Measurements from ENCODE around the gene ATAD3B. TPM values are rescaled to one million over a fixed set of nuclear protein-coding genes. Genes with fewer than 3 reads are reported as not detected.
"Not testable (repeated sequence)": the region's sequence is repeated elsewhere in the genome, so short reads cannot be mapped to it uniquely, and the experiment has no call there.

Gene ATAD3B
- polyA plus RNA-seq, 1 donor, result 21.8 TPM

DNA sequence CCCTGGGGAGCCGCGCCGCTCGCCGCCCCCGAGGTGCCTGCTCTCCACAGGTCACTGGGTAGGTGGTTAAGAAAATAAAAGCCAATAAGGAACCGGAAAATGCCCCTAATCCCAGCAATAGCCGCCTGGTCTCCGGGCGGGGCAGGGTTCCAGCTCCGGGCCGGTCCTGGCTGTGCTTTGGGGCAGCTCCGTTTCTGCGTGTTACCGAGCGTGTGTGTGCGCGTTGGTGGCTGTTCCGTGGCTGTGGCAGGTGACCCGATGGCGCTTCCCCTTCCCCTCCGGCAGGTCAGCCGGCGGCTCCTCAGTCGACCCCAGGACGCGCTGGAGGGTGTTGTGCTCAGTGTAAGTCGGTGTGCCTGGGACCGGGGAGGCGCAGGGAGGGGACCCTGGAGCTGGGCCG lies 51.7 kb downstream of the ATAD3B start:
- DNase-seq; H3K27ac ChIP-seq (ENCODE audit: low read length); H3K4me3 ChIP-seq (ENCODE audit: low read length); H3K27me3 ChIP-seq (ENCODE audit: control insufficient read depth, insufficient read depth, low read length); H3K9me3 ChIP-seq (ENCODE audit: control insufficient read depth, low read depth, low read length); H3K4me1 ChIP-seq (ENCODE audit: control insufficient read depth, insufficient read depth, low read length): not testable (repeated sequence)
- H3K36me3 ChIP-seq (ENCODE audit: control insufficient read depth, insufficient read depth, low read length), result peaks cover 22% of the 10 kb centered on the region
- no CpG with 5 or more reads among the region's 31 CpGs for WGBS (ENCODE audit: insufficient coverage, low lambda C conversion rate)

DNA sequence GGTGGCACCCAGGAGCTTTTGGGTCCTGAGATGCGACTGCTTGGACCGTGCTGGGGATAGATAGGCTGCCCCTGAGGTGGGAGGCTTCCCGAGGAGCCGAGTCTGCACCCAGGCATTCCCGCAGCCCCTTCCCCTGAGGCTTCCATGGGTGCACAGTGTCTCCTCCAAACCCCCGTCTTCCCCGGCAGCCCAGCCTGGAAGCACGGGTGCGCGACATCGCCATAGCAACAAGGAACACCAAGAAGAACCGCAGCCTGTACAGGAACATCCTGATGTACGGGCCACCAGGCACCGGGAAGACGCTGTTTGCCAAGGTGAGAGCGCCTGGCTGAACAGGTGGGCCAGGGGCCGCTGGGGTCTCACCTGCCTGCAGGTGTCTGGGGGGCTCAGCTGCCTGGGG lies 52.1 kb downstream of the ATAD3B start:
- no CpG with 5 or more reads among the region's 17 CpGs for WGBS (ENCODE audit: insufficient coverage, low lambda C conversion rate)
- not testable (repeated sequence) for H3K4me1 ChIP-seq (ENCODE audit: control insufficient read depth, insufficient read depth, low read length); H3K4me3 ChIP-seq (ENCODE audit: low read length); H3K27ac ChIP-seq (ENCODE audit: low read length); DNase-seq; H3K9me3 ChIP-seq (ENCODE audit: control insufficient read depth, low read depth, low read length); H3K27me3 ChIP-seq (ENCODE audit: control insufficient read depth, insufficient read depth, low read length)
- H3K36me3 ChIP-seq (ENCODE audit: control insufficient read depth, insufficient read depth, low read length), result peaks cover 24% of the 10 kb centered on the region

DNA sequence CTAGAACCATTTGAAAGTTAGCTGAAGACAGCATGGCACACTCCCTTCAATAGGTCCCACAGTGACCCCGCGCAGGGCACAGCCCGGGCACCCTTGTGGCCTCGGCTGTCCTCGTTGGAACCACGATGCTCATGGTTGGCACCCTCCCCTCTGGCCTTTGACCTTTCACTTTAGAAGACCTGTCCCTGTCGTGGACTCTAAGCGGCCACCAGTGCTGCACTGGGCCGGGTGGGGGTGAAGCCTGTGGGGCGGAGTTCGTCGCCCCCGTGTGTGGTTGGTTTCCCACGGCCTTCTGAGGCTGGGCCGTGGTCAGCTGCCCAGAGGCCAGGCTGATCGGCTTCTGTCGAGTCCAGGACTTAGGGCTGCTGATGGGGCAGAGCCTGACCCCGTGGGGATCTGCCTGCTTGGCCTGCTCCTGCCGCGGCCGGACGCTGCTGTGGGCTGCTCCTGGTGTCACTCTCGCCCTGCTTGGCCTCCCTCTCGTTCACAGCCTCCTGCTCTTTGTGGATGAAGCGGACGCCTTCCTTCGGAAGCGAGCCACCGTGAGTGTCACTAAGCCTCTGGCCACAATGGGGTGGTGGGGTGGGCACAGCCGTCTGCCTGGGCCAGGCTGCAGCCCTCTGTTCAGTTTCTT lies 53.3 kb downstream of the ATAD3B start:
- not testable (repeated sequence) for H3K4me1 ChIP-seq (ENCODE audit: control insufficient read depth, insufficient read depth, low read length); H3K27me3 ChIP-seq (ENCODE audit: control insufficient read depth, insufficient read depth, low read length); DNase-seq; H3K9me3 ChIP-seq (ENCODE audit: control insufficient read depth, low read depth, low read length); H3K4me3 ChIP-seq (ENCODE audit: low read length); H3K27ac ChIP-seq (ENCODE audit: low read length)
- peaks cover 32% of the 10 kb centered on the region for H3K36me3 ChIP-seq (ENCODE audit: control insufficient read depth, insufficient read depth, low read length)
- WGBS (ENCODE audit: insufficient coverage, low lambda C conversion rate), result no CpG with 5 or more reads among the region's 30 CpGs

DNA sequence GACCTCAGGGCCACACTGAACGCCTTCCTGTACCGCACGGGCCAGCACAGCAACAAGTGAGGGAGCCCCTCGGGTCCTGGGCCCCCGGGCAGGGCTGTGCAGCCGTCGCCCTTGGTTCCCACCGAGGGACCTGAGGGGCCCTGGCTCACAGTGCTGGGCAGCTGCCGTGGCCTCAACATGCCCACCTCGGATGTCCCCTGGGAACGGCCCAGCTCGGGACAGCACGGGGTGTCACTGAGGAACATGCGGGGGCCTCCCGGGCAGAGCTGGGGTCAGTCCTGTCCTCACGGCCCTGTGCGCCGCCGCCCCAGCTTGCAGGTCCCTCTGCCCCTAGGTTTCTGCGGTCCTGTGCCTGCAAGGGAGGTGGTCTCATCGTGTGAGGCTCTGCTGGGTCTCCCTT lies 54.9 kb downstream of the ATAD3B start:
- WGBS (ENCODE audit: insufficient coverage, low lambda C conversion rate), result no CpG with 5 or more reads among the region's 21 CpGs

DNA sequence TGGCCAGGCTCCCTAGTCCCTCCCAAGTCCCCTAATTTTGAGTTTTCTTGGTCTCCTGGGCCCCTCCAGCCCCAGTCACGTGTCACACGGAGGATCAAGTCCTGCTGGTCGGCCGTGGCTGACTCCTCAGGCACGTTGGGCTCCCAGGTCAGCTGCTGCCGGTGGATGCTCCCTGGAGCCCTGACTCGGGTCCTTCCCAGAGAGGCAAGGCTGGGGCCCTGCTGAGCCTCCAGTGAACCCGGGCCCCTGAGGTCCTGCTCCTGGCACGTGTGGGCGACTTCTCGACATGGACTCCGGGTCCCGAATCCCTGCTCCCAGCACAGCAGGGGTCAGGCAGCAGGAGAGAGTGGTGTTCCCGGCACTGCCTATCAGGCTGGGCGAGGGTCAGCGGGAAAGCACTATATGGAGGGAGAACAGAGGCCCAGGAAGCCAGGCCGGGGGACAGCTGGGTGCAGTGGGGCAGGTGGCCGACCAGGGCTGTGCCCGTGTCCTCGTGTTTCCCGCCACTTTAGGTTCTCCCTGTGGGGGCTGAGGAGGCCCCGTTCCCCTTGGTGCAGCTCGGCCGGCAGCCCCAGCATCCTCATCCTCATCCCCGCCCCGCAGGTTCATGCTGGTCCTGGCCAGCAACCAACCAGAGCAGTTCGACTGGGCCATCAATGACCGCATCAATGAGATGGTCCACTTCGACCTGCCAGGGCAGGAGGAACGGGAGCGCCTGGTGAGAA lies 55.7 kb downstream of the ATAD3B start:
- Histone ChIP-seq H3K4me3 (ENCODE audit: low read length) (no peak overlapping the region), H3K27ac (ENCODE audit: low read length) (no peak overlapping the region), H3K4me1 (ENCODE audit: control insufficient read depth, insufficient read depth, low read length) (no peaks in the 10 kb centered on the region), H3K27me3 (ENCODE audit: control insufficient read depth, insufficient read depth, low read length) (no peaks in the 10 kb centered on the region), H3K9me3 (ENCODE audit: control insufficient read depth, low read depth, low read length) (peaks cover 11% of the 10 kb centered on the region), H3K36me3 (ENCODE audit: control insufficient read depth, insufficient read depth, low read length) (peaks cover 33% of the 10 kb centered on the region)
- no peak for DNase-seq
- WGBS (ENCODE audit: insufficient coverage, low lambda C conversion rate), result no CpG with 5 or more reads among the region's 31 CpGs

More for the DNA sequence above, 54.9 kb downstream of the ATAD3B start:
- not testable (repeated sequence) for H3K27me3 ChIP-seq (ENCODE audit: control insufficient read depth, insufficient read depth, low read length); H3K4me3 ChIP-seq (ENCODE audit: low read length); H3K27ac ChIP-seq (ENCODE audit: low read length); DNase-seq; H3K4me1 ChIP-seq (ENCODE audit: control insufficient read depth, insufficient read depth, low read length)
- H3K9me3 ChIP-seq (ENCODE audit: control insufficient read depth, low read depth, low read length), result peaks cover 11% of the 10 kb centered on the region
- peaks cover 33% of the 10 kb centered on the region for H3K36me3 ChIP-seq (ENCODE audit: control insufficient read depth, insufficient read depth, low read length)

DNA sequence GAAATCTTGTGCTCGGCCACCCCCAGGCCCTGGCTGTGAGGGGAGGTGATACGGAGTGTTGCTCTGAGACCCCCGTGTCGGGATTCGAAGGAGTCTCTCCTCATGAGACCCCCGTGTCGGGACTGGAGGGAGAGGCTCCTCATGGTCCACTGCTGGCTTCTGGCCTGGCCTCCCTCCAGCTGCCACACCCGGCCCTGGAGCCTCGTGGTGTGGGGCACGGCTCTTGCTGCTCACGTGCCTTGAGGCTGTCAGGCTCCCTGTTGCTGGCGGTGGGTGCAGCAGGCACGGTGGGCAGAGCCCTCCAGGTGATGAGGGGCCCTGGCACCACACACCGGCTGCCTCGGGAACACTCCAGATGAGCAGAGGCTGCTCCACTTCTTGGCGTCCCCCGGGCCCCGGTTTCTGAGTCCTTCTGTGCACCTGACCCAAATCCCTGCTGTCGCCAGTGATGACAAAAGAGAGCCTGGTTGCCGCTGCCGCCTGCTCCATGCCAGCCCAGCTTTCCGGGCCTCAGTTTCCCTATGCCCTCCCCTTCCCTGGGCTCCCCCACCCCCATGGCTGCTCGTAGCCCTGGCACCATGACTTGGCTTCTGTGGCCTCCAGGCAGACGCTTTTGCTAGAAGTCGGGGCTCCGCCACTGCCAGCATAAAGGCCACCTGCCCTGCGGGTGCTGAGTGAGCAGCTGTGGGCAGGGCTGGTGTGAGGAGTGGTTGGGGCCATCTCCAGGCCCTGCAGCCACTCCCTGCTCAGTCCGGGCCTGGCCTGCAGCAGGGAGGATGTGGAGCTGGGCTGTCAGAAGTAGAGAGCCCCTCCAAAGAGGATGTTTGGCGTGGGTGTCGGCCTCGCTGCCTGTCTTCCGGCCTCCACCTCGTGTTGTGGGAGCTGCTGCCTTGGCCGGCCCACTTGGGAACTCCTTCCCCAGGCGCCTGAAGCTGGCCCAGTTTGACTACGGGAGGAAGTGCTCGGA lies 57.0 kb downstream of the ATAD3B start:
- no peak overlapping the region for H3K4me3 ChIP-seq (ENCODE audit: low read length)
- no peak for DNase-seq
- no peaks in the 10 kb centered on the region for H3K4me1 ChIP-seq (ENCODE audit: control insufficient read depth, insufficient read depth, low read length)
- WGBS (ENCODE audit: insufficient coverage, low lambda C conversion rate), result no CpG with 5 or more reads among the region's 37 CpGs
- H3K27ac ChIP-seq (ENCODE audit: low read length), result no peak overlapping the region
- H3K9me3 ChIP-seq (ENCODE audit: control insufficient read depth, low read depth, low read length), result peaks cover 11% of the 10 kb centered on the region
- no peaks in the 10 kb centered on the region for H3K27me3 ChIP-seq (ENCODE audit: control insufficient read depth, insufficient read depth, low read length)
- peaks cover 35% of the 10 kb centered on the region for H3K36me3 ChIP-seq (ENCODE audit: control insufficient read depth, insufficient read depth, low read length)

DNA sequence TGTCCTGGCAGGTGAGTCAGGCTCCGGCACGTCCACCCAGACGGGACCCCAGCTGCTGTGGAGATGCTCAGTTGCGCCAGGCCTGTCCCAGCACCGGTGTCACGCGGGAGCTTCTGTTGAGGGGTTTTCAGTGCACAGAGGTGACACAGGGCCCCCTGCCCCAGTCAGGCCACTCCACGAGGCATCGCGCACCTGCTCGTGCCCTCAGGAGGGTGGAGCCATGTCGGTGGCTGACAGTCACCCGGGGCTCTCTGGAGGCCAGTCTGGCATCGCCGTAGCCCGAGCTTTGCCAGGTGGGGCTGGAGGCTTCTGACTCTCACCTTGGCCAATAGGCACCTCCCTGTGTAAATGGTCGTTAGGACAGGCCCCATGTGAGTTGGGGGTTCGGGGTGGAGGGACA lies 57.8 kb downstream of the ATAD3B start:
- peaks cover 11% of the 10 kb centered on the region for H3K9me3 ChIP-seq (ENCODE audit: control insufficient read depth, low read depth, low read length)
- no peak overlapping the region for H3K4me3 ChIP-seq (ENCODE audit: low read length)
- no peaks in the 10 kb centered on the region for H3K27me3 ChIP-seq (ENCODE audit: control insufficient read depth, insufficient read depth, low read length)
- no peak for DNase-seq
- H3K4me1 ChIP-seq (ENCODE audit: control insufficient read depth, insufficient read depth, low read length), result no peaks in the 10 kb centered on the region
- H3K36me3 ChIP-seq (ENCODE audit: control insufficient read depth, insufficient read depth, low read length), result peaks cover 35% of the 10 kb centered on the region
- WGBS (ENCODE audit: insufficient coverage, low lambda C conversion rate), result no CpG with 5 or more reads among the region's 18 CpGs
- H3K27ac ChIP-seq (ENCODE audit: low read length), result no peak overlapping the region

DNA sequence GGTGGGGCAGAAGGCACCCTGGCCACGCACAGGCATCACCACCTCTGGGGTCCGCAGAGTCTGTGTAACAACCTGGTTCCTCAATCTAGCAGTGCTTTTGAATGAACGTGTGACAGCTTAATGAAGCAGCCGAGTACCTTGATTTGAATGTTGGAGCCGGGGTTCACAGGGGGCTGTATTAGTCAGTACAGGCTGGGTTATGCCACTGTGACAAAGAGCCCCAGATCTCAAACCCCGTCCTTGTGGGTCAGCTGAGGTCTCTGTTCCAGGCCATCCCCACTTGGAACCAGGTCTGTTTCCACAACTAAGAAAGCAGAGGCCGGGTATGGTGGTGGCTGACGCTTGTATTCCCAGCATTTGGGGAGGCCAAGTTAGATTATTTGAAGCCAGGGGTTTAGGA lies 58.4 kb downstream of the ATAD3B start:
- Histone ChIP-seq H3K36me3 (ENCODE audit: control insufficient read depth, insufficient read depth, low read length) (peaks cover 33% of the 10 kb centered on the region), H3K4me3 (ENCODE audit: low read length) (no peak overlapping the region)
- WGBS (ENCODE audit: insufficient coverage, low lambda C conversion rate), result no CpG with 5 or more reads among the region's 8 CpGs

DNA sequence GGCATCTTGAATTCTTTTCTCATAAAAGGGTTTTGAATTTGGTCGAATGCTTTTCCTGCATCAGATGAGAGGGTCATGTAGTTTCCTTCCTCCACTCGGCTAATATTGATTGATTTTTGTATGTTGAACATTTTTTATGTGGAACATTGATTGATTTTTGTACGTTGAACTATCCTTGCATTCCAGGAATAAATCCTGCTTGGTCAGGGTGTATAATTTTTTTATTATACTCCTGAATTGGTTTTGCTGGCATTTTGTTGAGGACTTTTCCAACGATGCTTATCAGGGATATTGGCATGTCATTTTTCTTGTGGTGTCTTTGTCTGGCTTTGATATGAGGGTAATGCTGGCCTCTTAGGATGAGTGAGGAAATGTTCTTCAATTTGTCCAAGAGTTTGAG lies 60.4 kb downstream of the ATAD3B start:
- no peak overlapping the region for H3K27ac ChIP-seq (ENCODE audit: low read length)
- 100% methylated on average over 1 of the region's 4 CpGs for WGBS (ENCODE audit: insufficient coverage, low lambda C conversion rate)
- H3K9me3 ChIP-seq (ENCODE audit: control insufficient read depth, low read depth, low read length), result peaks cover 11% of the 10 kb centered on the region
- DNase-seq, result no peak
- H3K4me3 ChIP-seq (ENCODE audit: low read length), result no peak overlapping the region
- peaks cover 26% of the 10 kb centered on the region for H3K36me3 ChIP-seq (ENCODE audit: control insufficient read depth, insufficient read depth, low read length)
- H3K27me3 ChIP-seq (ENCODE audit: control insufficient read depth, insufficient read depth, low read length), result no peaks in the 10 kb centered on the region
- H3K4me1 ChIP-seq (ENCODE audit: control insufficient read depth, insufficient read depth, low read length), result no peaks in the 10 kb centered on the region

More for the DNA sequence above, 58.4 kb downstream of the ATAD3B start:
- no peaks in the 10 kb centered on the region for H3K27me3 ChIP-seq (ENCODE audit: control insufficient read depth, insufficient read depth, low read length)
- no peak overlapping the region for H3K27ac ChIP-seq (ENCODE audit: low read length)
- no peak for DNase-seq
- no peaks in the 10 kb centered on the region for H3K4me1 ChIP-seq (ENCODE audit: control insufficient read depth, insufficient read depth, low read length)
- peaks cover 11% of the 10 kb centered on the region for H3K9me3 ChIP-seq (ENCODE audit: control insufficient read depth, low read depth, low read length)

DNA sequence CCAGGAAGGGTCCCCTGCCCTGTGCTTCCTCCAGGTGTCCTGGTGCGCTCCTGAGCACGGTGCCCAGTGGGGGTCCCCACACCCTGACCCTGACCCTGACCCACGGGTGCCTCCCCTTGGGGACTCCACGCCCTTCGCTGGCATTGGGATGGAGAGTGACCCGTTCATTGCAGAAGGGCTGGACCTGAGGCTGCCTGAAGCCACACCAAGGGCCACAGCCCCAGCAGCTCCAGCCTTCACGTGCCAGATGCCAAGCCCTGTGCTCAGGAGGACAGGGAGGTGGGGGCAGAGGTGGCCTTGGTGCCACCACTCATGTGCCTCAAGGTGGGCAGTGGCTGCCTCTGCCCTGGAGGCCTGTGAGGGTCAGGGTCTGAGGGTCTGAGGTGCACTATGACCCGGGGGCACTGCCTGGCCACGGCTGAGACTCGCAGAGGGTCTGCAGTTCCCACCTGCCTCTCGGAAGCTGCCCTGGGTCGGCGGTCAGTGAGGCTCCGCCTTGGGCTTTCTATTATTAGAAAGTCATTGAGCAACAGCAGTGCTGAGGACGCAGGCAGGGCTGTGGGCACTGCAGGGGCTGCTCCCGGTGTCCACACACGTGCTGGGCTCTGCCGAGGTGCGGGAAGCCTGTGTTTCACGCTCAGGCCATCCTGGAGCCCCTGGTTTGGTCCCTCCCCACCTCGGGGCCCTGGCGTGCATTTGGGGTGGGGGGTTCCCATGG lies 61.8 kb downstream of the ATAD3B start:
- H3K4me3 ChIP-seq (ENCODE audit: low read length); H3K27me3 ChIP-seq (ENCODE audit: control insufficient read depth, insufficient read depth, low read length); H3K27ac ChIP-seq (ENCODE audit: low read length); H3K4me1 ChIP-seq (ENCODE audit: control insufficient read depth, insufficient read depth, low read length); DNase-seq: not testable (repeated sequence)
- H3K36me3 ChIP-seq (ENCODE audit: control insufficient read depth, insufficient read depth, low read length), result peaks cover 20% of the 10 kb centered on the region
- WGBS (ENCODE audit: insufficient coverage, low lambda C conversion rate), result no CpG with 5 or more reads among the region's 22 CpGs
- H3K9me3 ChIP-seq (ENCODE audit: control insufficient read depth, low read depth, low read length), result peaks cover 13% of the 10 kb centered on the region
